Measurements from ENCODE around the gene CFAP45. TPM values are rescaled to one million over a fixed set of nuclear protein-coding genes. Genes with fewer than 3 reads are reported as not detected.

The CFAP45 gene
- total and polyA plus RNA-seq, 2 experiments from 2014 or later: not detected

GRCh38 chr1:159898527-159898926 lies 1.4 kb downstream of the CFAP45 start:
- H3K36me3 ChIP-seq: no peaks in the 10 kb centered on the region
- no peaks in the 10 kb centered on the region for H3K9me3 ChIP-seq (ENCODE audit: low read depth)
- H3K4me3 ChIP-seq: no peak overlapping the region
- no peak for TF ChIP-seq CTCF (IDR thresholded peaks at IDR 0.05; ENCODE audit: low read depth, low read length)
- H3K27me3 ChIP-seq: no peaks in the 10 kb centered on the region
- no peak overlapping the region for H3K27ac ChIP-seq
- H3K4me1 ChIP-seq (ENCODE audit: low read depth): peaks cover 9% of the 10 kb centered on the region
- DNase-seq (ENCODE audit: low read depth in 1 of 2, low spot score in 1 of 2): no peak

- Histone ChIP-seq H3K27me3 (no peaks in the 10 kb centered on the region), H3K4me1 (ENCODE audit: low read depth) (peaks cover 9% of the 10 kb centered on the region), H3K36me3 (no peaks in the 10 kb centered on the region), H3K9me3 (ENCODE audit: low read depth) (no peaks in the 10 kb centered on the region), H3K4me3 (no peak overlapping the region), H3K27ac (no peak overlapping the region)
- no peak for TF ChIP-seq CTCF (IDR thresholded peaks at IDR 0.05; ENCODE audit: low read depth, low read length)
- no peak for DNase-seq (ENCODE audit: low read depth in 1 of 2, low spot score in 1 of 2)
Measured at GRCh38 chr1:159897962-159898361, 2.0 kb downstream of the CFAP45 start.

- TF ChIP-seq CTCF (IDR thresholded peaks at IDR 0.05; ENCODE audit: low read depth, low read length): no peak
- no peak for DNase-seq (ENCODE audit: low read depth in 1 of 2, low spot score in 1 of 2)
- H3K9me3 ChIP-seq (ENCODE audit: low read depth): no peaks in the 10 kb centered on the region
- no peaks in the 10 kb centered on the region for H3K36me3 ChIP-seq
- no peak overlapping the region for H3K4me3 ChIP-seq
- peaks cover 9% of the 10 kb centered on the region for H3K4me1 ChIP-seq (ENCODE audit: low read depth)
- no peaks in the 10 kb centered on the region for H3K27me3 ChIP-seq
- no peak overlapping the region for H3K27ac ChIP-seq
Measured at GRCh38 chr1:159896546-159896930, 3.4 kb downstream of the CFAP45 start.

- no peaks in the 10 kb centered on the region for H3K36me3 ChIP-seq
- DNase-seq (ENCODE audit: low read depth in 1 of 2, low spot score in 1 of 2): no peak
- H3K4me1 ChIP-seq (ENCODE audit: low read depth): peaks cover 9% of the 10 kb centered on the region
- H3K9me3 ChIP-seq (ENCODE audit: low read depth): no peaks in the 10 kb centered on the region
- no peak for TF ChIP-seq CTCF (IDR thresholded peaks at IDR 0.05; ENCODE audit: low read depth, low read length)
- no peak overlapping the region for H3K27ac ChIP-seq
- no peaks in the 10 kb centered on the region for H3K27me3 ChIP-seq
- H3K4me3 ChIP-seq: no peak overlapping the region
Measured at GRCh38 chr1:159895836-159896545, 4.0 kb downstream of the CFAP45 start.

- H3K9me3 ChIP-seq (ENCODE audit: low read depth): no peaks in the 10 kb centered on the region
- H3K4me3 ChIP-seq: no peak overlapping the region
- no peak for DNase-seq (ENCODE audit: low read depth in 1 of 2, low spot score in 1 of 2)
- peaks cover 2% of the 10 kb centered on the region for H3K4me1 ChIP-seq (ENCODE audit: low read depth)
- no peak for TF ChIP-seq CTCF (IDR thresholded peaks at IDR 0.05; ENCODE audit: low read depth, low read length)
- no peaks in the 10 kb centered on the region for H3K27me3 ChIP-seq
- H3K27ac ChIP-seq: no peak overlapping the region
- H3K36me3 ChIP-seq: no peaks in the 10 kb centered on the region
Measured at GRCh38 chr1:159895286-159895685, 4.7 kb downstream of the CFAP45 start.
